ENCODE results near the gene CYYR1. TPM values are rescaled to one million over a fixed set of nuclear protein-coding genes. Genes with fewer than 3 reads are reported as not detected.

CYYR1 gene
- total RNA-seq, 1 donor from 2014 or later = not detected

GRCh38 chr21:26515257-26515656, 57.8 kb downstream of the CYYR1 start:
- no peak for TF ChIP-seq CTCF (IDR thresholded peaks at IDR 0.05)
- Mint-ChIP-seq H3K36me3 (ENCODE audit: low read depth) (no peaks in the 10 kb centered on the region), H3K27ac (no peak overlapping the region), H3K4me1 (no peaks in the 10 kb centered on the region), H3K4me3 (no peak overlapping the region), H3K27me3 (no peaks in the 10 kb centered on the region), H3K9me3 (peaks cover 18% of the 10 kb centered on the region)
- CTCF ChIA-PET = no interaction called here
- intact Hi-C loops (cut with micrococcal nuclease) = no loop called here
- no peak for DNase-seq
- ATAC-seq (ENCODE audit: low read depth) = no peak
- POLR2A ChIA-PET = no interaction called here

GRCh38 chr21:26513212-26513611, 59.9 kb downstream of the CYYR1 start:
- H3K4me1 Mint-ChIP-seq = no peaks in the 10 kb centered on the region
- ATAC-seq (ENCODE audit: low read depth) = no peak
- H3K27ac Mint-ChIP-seq = no peak overlapping the region
- no peaks in the 10 kb centered on the region for H3K27me3 Mint-ChIP-seq
- ChIA-PET CTCF (no interaction called here), POLR2A (no interaction called here)
- no peak for TF ChIP-seq CTCF (IDR thresholded peaks at IDR 0.05)
- H3K36me3 Mint-ChIP-seq (ENCODE audit: low read depth) = no peaks in the 10 kb centered on the region
- H3K9me3 Mint-ChIP-seq = peaks cover 6% of the 10 kb centered on the region
- intact Hi-C loops (cut with micrococcal nuclease) = no loop called here
- no peak for DNase-seq
- no peak overlapping the region for H3K4me3 Mint-ChIP-seq

GRCh38 chr21:26512664-26513063, 60.4 kb downstream of the CYYR1 start:
- Mint-ChIP-seq H3K4me1 (no peaks in the 10 kb centered on the region), H3K27ac (no peak overlapping the region), H3K4me3 (no peak overlapping the region), H3K9me3 (peaks cover 3% of the 10 kb centered on the region), H3K27me3 (no peaks in the 10 kb centered on the region), H3K36me3 (ENCODE audit: low read depth) (no peaks in the 10 kb centered on the region)
- DNase-seq (no peak), ATAC-seq (ENCODE audit: low read depth) (no peak)
- ChIA-PET POLR2A (no interaction called here), CTCF (no interaction called here)
- no peak for TF ChIP-seq CTCF (IDR thresholded peaks at IDR 0.05)
- intact Hi-C loops (cut with micrococcal nuclease) = no loop called here

GRCh38 chr21:26508903-26509302, 64.2 kb downstream of the CYYR1 start:
- POLR2A ChIA-PET = no interaction called here
- no peak for TF ChIP-seq CTCF (IDR thresholded peaks at IDR 0.05)

GRCh38 chr21:26506956-26507355, 66.1 kb downstream of the CYYR1 start:
- ATAC-seq (ENCODE audit: low read depth) = no peak
- ChIA-PET POLR2A (no interaction called here), CTCF (no interaction called here)
- H3K27me3 Mint-ChIP-seq = no peaks in the 10 kb centered on the region
- intact Hi-C loops (cut with micrococcal nuclease) = no loop called here
- no peaks in the 10 kb centered on the region for H3K36me3 Mint-ChIP-seq (ENCODE audit: low read depth)
- no peak overlapping the region for H3K4me3 Mint-ChIP-seq
- no peak for TF ChIP-seq CTCF (IDR thresholded peaks at IDR 0.05)
- DNase-seq = no peak
- H3K4me1 Mint-ChIP-seq = no peaks in the 10 kb centered on the region
- no peaks in the 10 kb centered on the region for H3K9me3 Mint-ChIP-seq
- H3K27ac Mint-ChIP-seq = no peak overlapping the region

More at GRCh38 chr21:26508903-26509302, 64.2 kb downstream of the CYYR1 start:
- intact Hi-C loops (cut with micrococcal nuclease) = no loop called here
- Mint-ChIP-seq H3K4me3 (no peak overlapping the region), H3K27ac (no peak overlapping the region), H3K27me3 (no peaks in the 10 kb centered on the region), H3K36me3 (ENCODE audit: low read depth) (no peaks in the 10 kb centered on the region), H3K4me1 (no peaks in the 10 kb centered on the region), H3K9me3 (no peaks in the 10 kb centered on the region)
- ATAC-seq (ENCODE audit: low read depth) = no peak
- no peak for DNase-seq
- CTCF ChIA-PET = no interaction called here

Data from activated B cell treated with CpG ODN at 0.5 μM for 24 hours (primary cell).